GM21825 (cell line): Measurements from ENCODE around the gene HTT.

Experiments
- ATAC-seq: cut with Tn5 transposase; IDR thresholded peaks from one replicate; pipeline ENCODE4 v1.9.1; 2021; ENCODE audit warnings: mild to moderate bottlenecking, moderate library complexity; ENCODE audit not compliant: unreplicated experiment

HTT gene

DNA sequence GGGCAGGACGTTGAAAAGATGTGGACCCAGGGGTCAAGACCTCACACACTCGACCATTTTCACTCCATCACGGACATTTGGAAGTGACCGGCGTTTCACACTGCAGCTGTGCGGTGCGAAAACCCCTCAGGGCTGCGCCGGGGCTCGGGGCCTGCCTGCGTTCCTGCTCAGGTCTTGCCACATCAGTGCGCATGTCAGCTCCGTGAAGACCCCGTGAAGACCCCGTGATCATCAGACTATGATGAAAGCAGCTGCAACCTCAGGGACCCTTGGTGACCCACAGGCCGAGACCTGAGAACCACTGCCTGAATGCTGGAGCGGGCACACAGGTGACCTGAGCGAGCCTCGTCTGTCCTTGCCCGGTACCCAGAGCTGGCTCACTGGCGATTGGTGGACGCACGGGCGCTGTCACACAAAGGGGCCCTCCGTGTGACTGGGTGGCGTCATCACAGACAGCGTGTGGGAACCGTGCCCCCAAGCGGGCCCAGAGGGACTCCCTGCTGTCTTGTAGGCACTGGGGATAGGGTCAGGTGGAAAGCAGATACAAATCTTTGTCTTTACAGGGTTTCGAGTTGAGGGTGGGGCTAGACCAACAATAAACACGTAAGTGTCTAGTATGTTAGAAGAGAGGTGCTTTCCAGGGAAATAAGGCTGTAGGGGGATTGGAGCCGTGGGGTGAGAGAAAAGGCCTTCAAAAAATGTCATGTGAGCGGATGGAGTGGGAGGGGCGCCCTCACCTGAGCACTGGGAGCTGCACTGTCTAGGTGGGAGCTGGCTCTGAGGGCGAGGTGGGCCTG, 187.1 kb downstream of the HTT start:
- ATAC-seq = no peak

DNA sequence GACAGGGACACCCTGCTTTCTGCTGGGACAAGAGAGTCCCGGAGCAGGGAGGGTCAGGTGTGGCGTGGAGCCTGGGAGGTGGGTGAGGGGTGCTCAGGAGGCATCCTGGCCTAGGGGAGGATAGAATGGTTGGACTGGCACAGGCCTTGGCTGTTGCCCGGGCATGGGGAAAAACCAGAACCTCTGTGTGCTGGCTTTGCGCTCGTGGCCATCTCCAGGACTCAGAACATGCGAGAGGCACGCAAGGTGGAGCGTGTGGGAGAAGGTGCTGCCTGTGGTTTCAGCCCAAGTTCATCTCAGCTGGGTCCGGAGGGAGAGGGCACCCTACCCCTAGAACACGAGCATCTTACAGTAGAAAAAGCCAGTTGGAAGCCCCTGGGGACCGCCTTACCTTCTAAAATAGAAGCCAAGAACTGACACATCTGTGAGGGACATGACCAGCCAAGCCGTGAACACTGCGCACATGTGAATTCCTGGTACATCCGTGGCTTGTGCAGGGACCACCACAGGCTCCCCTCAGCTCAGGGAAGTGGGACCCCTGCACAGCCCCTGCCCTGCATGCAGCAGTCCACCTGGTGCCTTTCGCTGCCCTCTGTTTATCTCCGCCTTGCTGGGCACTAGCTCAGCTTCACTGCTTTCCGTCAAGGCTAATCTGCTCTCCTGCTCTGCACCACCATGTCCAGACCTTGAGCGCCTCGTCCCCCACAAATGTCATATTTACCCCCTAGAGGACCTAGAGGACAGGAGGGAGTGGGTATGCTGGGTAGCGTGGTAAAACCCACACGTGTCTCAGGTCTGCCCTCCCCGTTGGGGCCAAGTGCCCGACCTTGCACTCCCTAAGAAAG, 187.9 kb downstream of the HTT start:
- no peak for ATAC-seq

DNA sequence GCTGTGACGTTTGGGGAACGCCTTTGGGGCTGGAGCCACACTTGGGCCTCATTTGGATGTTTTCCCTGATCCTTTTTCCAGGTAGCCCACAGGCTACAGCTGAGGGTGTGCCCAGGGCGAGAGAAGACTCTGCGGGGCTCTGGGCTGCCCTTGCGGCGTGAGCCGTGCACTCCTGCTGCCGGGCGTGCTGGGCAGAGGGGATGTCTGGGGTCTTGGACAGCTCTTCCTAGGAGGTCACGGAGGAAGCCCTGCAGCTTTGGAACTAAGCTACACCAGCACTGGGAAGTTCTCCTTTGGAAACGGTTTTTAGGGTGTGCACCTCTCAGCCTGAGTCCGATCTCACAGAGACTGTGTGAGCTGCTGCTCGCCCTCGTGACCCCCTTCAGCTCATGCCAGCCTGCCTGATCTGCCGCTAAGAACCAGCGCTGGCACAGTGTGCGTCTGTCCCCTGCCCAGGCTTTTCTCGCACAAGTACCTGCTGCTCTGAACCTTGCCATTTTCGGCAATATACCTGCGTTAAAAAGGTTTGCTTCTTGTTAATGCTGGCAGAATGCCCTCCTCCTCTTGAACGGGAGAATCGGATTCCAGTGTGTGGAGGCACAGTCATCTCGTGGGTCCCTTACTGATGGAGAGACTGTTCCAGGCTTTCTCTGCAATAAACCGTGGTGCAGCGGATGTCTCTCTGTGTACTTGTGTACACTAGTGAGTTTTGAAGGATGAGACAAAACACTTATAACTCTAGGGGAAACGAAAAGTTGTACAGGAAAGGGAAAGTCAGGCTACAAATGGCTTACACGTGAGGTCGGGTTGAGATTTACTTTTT, 188.8 kb downstream of the HTT start:
- no peak for ATAC-seq

DNA sequence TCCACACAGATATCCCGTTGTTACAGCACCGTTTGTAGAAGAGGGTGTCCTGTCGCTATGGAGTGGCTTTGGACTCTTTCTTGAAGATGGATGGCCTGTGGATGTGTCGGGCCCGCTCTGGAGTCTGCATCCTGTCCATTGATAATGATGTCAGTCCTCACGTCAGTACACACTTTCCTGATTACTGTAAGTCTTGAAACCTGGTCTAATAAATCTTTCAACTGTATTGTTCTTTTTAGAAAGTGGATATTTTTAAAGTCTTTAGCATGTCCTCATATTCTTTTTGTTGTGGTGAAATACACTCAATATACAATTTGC, 189.4 kb downstream of the HTT start:
- no peak for ATAC-seq

DNA sequence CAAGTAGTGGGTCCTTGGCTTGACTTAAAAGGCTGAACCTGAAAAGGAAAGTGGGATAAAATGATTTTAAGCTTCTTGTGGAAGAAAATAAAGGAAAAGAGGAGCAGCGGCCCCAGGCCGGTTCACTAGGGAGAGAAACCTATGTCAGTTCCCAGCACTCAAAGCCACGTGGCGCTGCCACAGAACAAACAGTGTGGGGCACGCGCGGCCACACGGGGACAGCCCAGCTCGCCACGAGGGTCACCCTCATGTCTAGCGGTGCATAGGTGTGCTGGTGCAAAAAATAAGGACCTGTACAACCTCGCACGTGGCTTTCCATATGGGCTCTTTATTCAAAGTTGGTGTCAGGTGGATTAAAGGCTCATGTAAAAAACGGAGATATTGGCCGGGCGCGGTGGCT, 191.6 kb downstream of the HTT start:
- no peak for ATAC-seq

DNA sequence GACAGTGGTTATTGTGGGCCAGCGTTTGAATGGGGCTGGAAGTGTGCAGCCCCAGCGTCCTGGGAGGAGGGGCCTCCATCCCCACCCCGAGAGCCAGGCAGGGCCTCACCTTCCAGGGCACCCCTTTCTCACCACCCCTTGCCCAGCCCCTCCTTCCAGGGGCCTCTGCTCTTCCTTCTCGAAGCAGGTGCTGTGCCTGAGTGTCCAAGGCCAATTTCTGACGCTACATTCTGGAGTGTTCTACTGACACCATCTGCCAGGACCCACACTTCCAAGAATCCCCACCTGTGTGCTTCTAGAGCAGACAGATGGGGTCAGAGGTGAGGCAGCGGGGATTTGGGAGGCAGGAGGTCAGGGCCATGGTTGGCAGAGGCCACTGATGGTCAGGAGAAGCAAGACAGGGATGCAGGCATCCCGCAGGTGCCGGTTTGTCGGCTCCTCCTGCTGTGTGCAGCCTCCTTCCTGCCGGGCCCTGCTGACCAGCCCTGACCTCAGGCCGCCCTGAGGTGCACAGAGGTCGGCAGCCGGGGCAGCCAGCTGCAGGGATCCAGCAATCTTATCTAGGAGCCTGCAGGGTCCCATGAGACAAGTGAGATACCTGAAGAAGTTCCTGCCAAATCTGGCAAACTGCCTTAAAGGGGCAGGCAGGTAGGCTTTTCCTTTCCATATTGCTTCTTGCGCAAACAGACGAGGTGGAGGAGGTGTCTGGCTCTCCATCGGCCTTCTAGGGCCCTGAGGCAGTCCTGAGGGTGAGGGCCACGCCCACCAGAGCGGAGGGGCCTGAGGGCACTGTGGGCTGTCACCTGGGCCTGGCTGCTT, 193.3 kb downstream of the HTT start:
- ATAC-seq = no peak

DNA sequence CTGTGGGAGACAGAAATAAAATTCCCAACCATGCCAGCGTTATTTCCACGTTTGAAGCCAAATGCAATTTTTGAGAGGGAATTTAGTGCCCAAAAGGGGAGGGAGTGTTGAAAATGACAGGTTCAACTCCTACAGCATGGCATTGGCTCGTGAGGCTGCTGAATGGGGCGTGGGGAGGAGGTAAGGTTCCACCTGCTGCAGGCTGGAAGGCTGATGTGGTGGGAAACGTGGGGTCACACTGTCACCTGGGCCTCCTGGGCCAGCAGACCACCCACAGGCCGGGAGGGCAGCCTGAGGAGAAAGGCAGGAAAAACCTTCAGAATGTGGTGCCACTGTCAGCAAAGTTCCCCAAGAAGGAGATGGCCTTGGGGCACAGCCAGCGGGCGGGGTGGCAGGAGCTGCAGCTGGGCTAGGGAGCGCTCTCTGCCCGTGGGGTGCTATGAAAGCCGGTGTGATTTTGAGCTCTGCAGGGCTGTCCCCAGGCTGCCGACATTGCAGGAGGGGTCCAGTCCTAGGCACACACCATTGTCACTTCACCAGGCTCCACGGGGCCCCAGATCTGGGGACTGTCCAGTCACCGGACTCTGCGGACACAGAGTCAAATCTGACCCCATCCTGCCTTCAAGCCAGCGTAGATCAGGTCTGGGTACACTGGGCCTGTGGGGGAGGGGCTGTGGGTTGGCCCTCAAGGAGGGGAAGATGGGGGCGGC, 194.1 kb downstream of the HTT start:
- no peak for ATAC-seq

DNA sequence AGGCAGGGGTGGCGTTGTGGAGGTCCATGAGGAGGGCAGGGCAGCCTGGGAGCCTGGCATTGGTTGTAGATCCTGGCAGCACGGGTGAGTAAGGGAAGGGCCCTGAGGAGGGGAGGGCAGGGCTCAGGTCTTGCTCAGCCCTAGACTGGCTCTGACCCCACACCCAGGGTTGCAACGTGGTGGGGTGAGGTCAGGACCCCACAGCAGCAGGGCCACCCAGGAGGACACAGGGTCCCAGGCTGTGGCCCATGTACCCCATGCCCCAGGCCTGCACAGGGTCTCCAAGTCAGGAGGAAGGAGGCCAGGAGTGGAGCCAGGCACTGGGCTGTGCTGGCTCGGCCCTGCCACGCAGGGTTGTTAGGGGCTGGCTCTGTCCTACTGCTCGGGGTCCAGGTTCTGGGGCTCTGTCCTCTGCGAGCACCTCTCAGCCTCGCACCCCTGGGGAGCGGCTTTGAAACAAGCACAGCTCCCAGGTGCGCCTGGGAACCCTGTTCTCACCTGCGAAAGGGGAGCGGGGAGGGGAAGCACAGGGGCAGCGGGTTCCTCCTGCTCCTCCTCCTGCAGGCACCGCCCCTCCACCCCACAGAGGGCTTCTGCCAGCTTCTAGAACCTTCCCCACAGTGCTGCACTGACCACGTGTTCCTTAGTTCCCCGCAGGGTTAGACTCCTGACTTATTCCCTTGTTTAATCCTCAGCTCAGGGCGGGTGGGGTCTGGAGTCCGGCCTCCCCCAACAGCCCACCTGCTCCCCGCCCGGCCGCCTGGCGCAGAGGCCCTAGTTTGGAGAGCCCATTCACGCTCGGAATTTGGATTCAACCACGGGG, 194.8 kb downstream of the HTT start:
- no peak for ATAC-seq

DNA sequence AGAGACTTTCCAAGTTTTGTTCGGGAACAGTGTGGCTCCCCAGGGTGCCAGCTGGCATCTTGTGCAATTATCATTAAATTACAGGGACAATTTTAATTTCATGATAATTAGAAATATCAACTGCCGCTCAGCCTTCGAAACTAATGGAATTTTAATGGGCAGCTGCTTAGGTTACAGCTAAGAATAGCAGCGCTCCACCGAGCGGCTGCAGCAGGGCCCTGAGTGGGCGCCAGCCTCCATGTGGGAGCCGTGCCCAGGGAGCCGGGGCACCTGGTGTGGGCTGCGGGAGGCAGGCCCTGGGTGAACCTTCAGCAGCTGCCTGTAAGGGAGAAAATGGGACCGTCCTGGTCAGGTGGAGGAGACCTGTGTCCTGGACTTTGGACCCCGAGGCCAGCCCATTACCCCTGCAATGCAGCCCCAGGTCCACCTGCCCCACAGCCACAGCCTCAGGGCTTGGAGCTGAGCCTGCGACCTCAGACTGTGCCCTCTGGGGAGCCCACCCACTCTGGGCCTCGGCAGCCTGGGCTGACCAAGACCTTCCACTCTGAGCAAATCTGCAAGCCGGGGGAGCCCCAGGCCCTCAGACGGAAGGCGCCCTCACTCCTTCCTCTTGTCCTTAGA, 195.6 kb downstream of the HTT start:
- no peak for ATAC-seq

DNA sequence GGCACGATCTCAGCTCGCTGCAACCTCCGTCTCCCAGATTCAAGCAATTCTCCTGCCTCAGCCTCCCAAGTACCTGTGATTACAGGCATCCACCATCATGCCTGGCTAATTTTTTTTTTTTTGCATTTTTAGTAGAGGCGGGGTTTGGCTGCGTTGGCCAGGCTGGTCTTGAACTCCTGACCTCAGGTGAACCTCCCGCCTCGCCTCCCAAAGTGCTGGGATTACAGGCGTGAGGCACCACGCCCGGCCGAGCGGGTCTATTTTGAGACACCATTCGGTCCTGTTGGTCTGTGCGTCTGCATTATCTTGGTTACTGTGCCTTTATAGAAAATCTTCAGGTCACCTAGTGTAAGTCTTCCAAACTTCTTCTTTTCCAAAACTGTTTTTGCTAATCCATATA, 196.7 kb downstream of the HTT start:
- ATAC-seq = no peak

DNA sequence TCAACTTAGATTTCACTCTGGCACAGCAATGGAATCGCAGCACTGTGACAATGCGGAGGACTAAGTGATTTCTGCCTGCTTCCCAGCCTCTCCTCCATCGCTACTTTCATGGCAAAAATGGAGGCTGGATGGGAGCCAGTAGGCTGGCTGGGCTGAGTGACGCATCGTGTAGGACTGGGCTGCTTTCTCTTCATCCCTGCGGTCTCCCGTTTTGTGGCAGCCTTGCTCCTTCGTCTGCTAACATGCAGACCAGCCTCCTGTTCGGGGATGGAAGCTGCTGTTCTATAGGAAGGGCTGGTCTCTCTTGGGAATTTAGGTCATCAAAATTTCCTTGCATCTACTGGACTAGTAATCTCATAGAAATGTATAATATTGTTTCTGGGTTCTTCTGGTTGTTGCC, 202.5 kb downstream of the HTT start:
- ATAC-seq = no peak

DNA sequence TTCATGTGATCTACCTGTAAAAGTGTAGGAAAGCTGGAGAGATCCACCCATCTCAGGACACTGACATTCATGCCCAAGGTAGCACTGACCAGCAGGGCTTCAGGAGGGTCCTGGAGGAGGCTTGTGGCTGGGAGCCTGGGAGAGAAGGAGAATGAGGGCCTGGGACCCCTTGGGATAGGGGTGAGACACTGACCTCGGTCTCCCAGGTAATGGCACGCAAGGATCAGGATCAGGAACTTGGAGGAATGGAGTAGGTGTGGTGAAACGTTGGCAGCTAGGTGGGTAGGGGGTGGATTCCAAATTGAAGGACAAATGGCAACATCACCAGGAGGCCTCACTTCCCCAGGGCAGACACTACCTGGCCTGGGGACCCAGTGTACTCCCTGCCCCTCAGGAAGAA, 206.0 kb downstream of the HTT start:
- no peak for ATAC-seq

DNA sequence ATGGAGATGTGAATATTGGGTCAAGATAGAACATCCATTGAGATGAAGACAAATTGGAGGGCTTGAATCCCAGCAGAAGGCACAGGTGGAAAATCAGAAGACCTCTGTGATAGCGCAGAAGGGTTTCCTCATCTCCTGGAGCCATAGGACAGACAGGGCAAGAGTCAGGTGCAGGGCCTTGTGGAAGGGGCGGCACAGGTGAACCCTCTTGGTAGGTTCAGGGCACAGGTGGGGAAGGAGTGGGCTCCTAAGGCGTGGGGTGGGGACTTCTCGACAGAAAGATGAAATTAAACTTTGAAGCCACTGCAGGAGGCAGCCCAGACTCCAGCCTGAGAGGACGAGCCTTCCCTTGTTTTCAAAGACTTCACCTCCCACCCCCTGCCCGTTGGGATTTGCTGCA, 209.0 kb downstream of the HTT start:
- ATAC-seq = no peak

DNA sequence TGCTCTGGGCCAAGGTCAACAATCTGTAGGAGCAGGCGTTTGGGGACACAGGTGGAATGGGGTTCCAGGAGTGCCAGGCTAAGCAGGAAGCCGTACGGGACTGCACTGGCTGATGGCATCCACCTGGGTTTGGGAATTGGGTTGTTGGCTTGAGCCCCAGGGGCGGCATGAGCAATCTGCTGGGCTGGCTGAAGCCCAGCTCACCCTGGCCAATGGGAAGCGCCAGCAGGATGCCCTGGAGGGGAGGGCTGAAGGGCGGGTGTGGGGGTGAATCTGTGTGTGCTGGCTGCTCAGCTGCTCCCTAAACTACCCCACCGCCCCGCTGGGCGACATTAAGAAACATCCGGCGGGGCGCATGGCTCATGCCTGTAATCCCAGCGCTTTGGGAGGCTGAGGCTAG, 209.4 kb downstream of the HTT start:
- no peak for ATAC-seq

DNA sequence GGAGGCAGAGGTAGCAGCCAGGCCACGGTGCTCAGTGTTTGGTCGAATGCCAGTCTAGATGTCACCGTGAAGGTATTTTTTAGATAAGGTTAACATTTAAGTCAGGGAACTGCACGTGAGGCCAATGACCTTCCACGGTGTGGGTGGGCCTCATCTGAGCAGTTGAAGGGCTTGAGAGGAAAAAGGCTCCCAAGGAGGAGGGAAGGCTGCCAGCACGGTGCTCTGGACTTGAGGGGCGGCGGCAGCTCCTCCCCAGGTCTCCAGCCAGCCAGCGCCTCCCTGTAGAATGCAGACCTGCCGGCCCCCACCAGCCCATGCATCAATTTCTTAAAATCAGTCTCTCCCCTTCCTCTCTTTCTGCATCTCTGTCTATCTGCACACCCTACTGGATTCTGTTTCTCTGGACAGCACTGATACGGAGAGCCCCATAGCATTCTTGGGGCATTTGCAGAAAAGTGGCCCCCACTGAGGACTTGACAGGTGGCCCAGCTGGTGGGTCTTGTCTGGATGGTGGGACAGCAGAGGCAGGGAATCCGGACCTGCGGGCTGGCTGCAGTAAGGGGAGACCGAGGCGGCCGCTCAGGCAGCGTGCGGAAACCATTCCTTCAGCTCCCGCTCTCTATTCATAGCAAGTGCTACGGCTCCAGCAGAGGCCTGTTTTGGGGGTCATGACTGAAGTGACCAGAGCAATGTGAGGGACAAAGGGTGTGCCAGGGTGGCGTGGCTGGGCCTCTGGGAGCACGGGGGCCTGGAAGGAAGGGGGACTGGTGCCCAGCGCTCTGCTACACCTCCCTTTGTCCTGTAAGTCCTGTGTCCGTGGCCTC, 210.5 kb downstream of the HTT start:
- ATAC-seq = no peak

DNA sequence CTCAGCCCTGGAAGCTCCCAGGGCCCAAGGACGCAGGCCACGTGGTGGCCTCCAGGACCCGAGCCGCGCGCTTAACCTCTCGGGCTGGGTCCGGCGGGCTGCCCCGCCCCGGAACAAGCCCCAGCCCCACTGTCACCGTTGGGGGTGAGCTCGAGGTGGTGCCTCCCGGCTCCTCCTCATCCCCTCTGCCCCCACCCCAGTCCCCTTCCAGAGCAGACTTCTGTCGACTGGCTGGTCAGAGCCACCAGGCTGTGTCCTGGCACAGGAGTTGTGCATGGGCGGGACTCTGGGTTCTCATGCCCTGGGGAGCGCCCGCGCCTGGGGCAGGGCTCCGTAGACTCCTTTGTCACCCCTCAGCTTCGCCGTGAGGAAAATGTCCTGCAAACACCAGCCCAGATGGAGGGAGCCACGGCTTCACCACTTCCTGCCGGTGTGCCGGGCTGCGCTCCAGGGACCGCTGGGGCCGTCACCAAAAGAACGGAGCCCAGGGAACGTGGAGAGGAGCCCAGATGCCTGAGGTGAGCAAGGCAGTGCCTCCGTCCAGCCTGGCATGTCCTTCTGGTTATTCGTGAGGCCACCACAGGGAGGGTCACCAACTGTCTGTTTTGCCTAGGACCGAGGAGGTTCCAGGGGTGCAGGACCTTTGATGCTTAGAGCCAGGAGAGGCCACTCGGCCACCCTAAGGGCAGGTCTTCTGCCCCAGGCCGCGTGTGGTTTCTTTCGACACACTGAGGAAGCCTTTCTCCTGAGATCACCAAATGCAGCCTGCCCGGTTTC, 211.3 kb downstream of the HTT start:
- peak; percentile 87 for ATAC-seq
